HG02870 (cell line): ENCODE measurements around the gene PRKG1.
"Not testable (repeated sequence)": the region's sequence is repeated elsewhere in the genome, so short reads cannot be mapped to it uniquely, and the experiment has no call there.

Experiments
- ATAC-seq: cut with Tn5 transposase; IDR thresholded peaks from one replicate; pipeline ENCODE4 v1.9.1; 2021; ENCODE audit warnings: mild to moderate bottlenecking, moderate library complexity; ENCODE audit not compliant: unreplicated experiment

Gene PRKG1

DNA sequence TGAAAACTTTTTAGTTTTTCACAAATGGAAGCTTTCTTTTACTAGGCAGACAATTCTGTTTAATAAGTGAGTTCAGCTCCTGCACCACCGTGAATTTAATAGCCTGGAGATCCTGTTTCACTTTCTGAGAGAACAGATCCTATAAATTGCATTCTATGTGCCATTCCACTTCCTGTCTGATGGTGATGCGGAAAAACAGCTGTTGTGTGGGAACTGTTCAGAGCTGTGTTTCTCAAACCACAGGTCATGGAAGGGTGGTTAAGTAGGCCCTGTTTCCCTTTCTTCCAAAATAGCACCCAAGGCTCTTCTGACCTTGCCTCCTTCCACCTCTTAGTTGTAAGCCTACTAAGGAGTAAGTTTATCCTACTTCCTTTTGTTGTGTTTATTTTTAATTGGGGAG is 1142.6 kb downstream of the PRKG1 start:
- peak; percentile 68 for ATAC-seq

GRCh38 chr10:52217531-52217930 is 1143.2 kb downstream of the PRKG1 start:
- ATAC-seq: no peak

GRCh38 chr10:52220947-52221346 is 1146.7 kb downstream of the PRKG1 start:
- no peak for ATAC-seq

- no peak for ATAC-seq
Measured at GRCh38 chr10:52221923-52222322, 1147.6 kb downstream of the PRKG1 start.

DNA sequence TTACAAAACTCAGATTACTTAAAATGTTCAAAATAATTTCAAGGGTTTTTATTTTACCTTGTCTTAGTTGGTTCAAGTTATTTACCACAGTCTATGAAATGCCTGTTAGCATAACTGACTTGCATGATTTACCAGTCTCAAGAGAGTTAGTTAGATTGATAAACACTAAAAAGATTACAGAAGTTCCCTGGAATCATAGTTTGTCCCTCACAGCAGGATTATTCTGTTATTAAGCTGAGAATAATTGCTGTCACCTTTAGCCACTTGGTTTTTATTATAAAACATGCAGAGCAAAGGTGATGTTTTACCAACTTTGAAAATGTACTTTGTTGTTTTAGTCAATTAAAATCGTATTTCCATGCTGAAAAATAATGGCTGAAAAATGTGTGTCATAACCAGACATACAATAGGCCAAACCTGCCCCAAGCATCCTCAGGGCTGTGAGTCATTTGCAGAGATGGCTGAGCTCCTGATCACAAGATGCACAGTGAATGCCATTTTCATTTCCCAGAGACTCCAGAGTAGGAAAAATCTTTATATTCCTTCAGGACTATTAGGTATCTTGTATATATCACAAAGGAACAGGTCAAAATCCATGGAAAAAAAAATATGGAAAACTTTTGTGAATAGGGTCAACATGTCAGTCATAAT is 1152.0 kb downstream of the PRKG1 start:
- ATAC-seq: no peak

DNA sequence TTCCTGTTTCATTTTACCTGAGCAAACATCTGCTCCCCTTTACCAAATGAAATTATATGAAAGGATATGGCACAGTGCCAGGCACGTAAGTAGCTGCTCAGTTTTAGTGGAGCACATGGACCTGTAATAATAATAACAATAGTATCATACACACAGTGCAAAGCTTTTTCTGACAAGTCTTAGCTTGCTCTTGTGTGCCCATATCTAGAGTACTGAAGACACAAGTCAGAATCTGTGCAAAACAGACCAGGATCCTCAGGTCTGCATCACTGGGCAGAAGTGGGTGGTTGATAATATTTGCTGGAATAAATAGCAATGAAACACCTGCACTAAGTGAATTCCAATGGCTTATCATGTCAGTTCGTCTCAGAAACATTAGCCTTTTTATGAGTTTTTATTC is 1154.3 kb downstream of the PRKG1 start:
- ATAC-seq: no peak

DNA sequence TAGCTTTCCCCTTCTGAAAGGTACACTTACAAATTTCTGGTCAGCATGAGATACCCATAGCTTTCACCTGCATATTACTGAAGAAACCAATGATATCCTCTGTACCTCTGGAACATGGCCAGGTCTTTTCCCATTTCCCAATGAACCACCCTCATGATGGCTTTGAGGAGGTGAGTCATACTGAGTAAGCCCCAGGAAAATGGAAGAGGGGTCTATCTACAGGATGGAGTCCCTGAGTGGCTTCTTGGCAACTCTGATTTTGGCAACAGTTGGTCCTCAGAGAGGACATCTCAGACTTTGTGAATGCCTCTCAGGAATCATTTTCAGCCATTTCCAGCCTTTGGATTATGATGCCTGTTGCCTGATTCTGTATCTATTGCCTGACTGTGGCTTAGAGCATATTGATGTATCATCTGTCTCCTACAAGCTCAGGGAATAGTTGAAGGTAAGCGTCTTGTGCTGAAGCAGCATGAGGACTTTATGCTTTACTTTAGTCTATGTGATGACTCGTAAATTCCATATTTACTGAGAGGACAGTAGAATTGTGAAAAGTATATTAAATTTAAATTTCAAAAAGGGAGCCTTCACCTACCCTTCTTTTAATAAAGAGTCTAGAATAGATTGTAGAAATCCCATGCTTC is 1155.1 kb downstream of the PRKG1 start:
- no peak for ATAC-seq

- ATAC-seq: peak; percentile 100
Measured at GRCh38 chr10:52232561-52233350, 1158.5 kb downstream of the PRKG1 start.

- not testable (repeated sequence) for ATAC-seq
Measured at GRCh38 chr10:52233351-52233991, 1159.2 kb downstream of the PRKG1 start.

GRCh38 chr10:52239771-52240170 is 1165.5 kb downstream of the PRKG1 start:
- no peak for ATAC-seq

DNA sequence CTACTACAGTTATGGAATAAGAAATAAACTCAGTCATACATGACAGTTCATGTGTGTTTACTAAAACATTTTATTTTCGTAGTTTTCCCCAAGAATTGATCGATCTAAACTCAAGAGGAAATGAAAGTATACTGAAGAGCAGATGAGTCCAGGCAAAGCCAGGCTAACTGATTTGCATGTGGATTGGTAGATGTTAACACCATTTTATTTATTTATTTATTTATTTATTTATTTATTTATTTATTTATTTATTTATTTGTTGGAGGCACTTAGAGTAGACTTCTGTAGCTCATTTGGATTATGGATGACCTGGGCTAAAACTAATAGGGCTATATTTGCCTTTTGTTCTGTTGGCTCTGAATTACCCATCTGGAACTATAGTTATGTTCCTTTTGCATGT is 1171.3 kb downstream of the PRKG1 start:
- ATAC-seq: no peak

GRCh38 chr10:52247929-52248328 is 1173.6 kb downstream of the PRKG1 start:
- not testable (repeated sequence) for ATAC-seq

GRCh38 chr10:52248697-52249306 is 1174.5 kb downstream of the PRKG1 start:
- ATAC-seq: no peak

- ATAC-seq: no peak
Measured at GRCh38 chr10:52249850-52250395, 1175.6 kb downstream of the PRKG1 start.

DNA sequence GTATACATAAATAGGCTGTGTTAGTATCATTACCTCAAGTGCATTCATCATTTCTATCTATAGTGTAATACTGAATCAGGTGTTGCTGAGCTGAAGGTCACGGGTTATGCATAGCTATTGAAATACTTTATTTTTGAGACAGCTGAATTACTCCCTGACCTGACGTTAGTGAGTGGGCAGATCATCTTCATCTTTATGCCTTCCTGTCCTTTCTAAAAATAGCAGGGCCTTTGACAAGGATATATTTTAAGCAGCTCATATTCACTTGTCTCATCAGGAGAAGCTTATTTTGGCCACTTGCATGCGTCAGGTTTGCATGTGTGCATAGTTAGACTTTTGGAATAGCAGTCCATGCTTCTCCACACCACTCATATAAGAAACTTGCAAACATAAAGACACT is 1176.2 kb downstream of the PRKG1 start:
- ATAC-seq: no peak

DNA sequence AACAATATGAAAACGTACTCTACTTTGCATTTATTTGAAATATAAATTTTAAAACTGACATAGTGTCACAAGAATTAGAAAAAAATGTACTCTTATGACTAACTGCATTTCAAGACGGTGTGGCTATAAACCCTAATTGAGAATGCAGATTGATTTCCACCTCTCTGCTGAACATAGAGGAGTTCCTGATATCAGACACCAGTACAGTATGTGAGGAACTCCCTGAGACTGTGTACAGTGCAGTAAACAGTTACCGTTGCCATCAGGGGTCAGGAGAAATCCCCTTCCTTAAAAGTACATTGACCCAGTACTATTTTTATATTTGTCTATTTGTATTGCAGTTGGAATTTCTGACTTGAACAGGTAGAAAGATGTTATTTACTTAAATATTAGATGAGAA is 1178.0 kb downstream of the PRKG1 start:
- ATAC-seq: no peak

- ATAC-seq: peak; percentile 99
Measured at GRCh38 chr10:52256832-52257691, 1182.8 kb downstream of the PRKG1 start.

DNA sequence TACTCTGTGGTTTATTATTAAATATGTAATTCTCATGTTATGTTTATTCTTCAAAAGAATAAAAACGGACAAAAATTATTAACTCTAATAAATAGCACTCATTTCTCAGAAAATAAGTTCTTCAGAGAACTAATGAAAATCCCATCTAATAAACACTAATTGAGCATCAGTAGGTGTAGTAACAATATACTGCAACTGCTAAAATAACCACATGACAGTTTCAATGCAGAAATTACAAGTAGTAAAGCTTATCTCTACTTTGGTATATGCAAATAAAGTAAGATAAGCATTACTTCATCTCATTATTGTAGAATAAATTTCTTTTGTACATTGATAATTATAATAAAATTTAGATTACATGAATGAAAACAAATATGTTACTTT is 1183.4 kb downstream of the PRKG1 start:
- ATAC-seq: peak; percentile 85

GRCh38 chr10:52258799-52259425 is 1184.6 kb downstream of the PRKG1 start:
- ATAC-seq: no peak
